ENCODE results near the gene HCN2. TPM values are rescaled to one million over a fixed set of nuclear protein-coding genes. Genes with fewer than 3 reads are reported as not detected.

The HCN2 gene
- total and polyA plus RNA-seq, 10 donors, result 0.09 to 1.1 (median 0.31) TPM; not detected in 2

DNA sequence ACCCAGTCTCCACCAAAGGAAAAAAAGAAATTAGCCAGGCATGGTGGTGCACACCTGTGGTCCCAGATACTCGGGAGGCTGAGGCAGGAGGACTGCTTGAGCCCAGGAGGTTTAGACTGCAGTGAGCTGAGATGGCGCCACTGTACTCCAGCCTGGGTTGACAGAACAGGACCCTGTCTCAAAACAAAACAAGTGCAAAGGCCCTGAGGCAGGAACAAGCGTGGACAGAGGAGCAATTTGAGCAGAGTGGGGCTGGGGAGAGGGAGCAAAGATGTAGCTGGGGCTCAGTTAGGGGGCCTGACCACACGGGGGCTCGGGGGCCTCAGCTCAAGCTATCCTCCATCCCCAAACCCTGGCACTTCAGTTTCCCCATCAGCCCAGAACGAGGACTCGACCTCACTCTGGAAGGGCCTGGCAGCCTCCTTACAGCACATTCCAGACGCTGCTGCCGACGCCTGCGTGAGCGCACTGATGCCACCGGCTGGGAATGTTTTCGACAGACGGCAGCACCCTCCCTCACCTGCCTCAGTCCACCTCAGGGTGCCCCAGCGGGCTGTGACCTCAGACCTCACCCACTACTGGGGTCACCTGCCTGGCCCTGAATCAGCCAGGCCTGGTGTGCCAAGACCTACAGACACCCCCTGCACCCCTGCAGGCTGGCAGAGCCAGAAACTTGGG lies 45.4 kb downstream of the HCN2 start:
- Histone ChIP-seq H3K4me1 (peaks cover 27 to 62% (median 49%) of the 10 kb centered on the region in 6 donors), H3K27me3 (replicated peaks in 1 of 7) (peaks cover 0 to 12% (median 0%) of the 10 kb centered on the region in 7 donors), H3K4me3 (no peak overlapping the region), H3K27ac (no peak overlapping the region), H3K36me3 (peaks cover 0 to 15% (median 0%) of the 10 kb centered on the region in 6 donors), H3K9me3 (no peaks in the 10 kb centered on the region)
- no peak for DNase-seq
- no peak for TF ChIP-seq POLR2AphosphoS5 (IDR thresholded peaks at IDR 0.05)
- TF ChIP-seq POLR2A (IDR thresholded peaks at IDR 0.05), result no peak
- no peak for TF ChIP-seq CTCF (IDR thresholded peaks at IDR 0.05 in 8 of 11, conservative IDR thresholded peaks at IDR 0.05 in 3 of 11)
- intact Hi-C loops (cut with DNase I; ENCODE audit: low total_unique reads), result no loop called here
- WGBS, 5 donors, result 84 to 92% (median 90%) methylated on average over 11 to 16 of the region's 16 CpGs

DNA sequence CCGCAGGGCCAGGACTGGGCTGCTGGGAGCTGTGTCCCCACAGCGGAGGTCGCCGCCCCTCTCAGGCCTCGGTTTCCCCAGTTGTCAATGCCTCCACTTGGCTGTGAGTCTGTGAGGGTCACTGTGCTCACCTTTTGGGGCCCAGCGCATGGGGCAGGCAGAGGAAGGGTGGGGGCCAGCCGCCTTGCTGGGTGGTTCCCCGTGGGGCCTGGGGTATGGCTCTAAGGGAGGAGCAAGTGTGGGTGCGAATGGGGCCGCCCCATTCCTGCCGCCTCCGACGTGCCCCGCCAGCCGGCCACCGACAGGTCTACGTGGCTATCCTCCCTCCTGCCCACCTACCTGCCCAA lies 49.2 kb downstream of the HCN2 start:
- H3K27me3 ChIP-seq (replicated peaks in 1 of 7), result peaks cover 0 to 14% (median 0%) of the 10 kb centered on the region in 7 donors
- H3K27ac ChIP-seq, result no peak overlapping the region
- peaks cover 14 to 40% (median 26%) of the 10 kb centered on the region in 6 donors for H3K4me1 ChIP-seq
- H3K4me3 ChIP-seq, result peak overlapping the region in 5 of 8 donors; percentile 41 to 72 (median 52)
- WGBS, 5 donors, result 60 to 77% (median 69%) methylated on average over 5 to 17 of the region's 17 CpGs
- intact Hi-C loops (cut with DNase I; ENCODE audit: low total_unique reads), result no loop called here
- H3K9me3 ChIP-seq, result no peaks in the 10 kb centered on the region
- DNase-seq, result no peak
- no peak for TF ChIP-seq CTCF (IDR thresholded peaks at IDR 0.05 in 8 of 11, conservative IDR thresholded peaks at IDR 0.05 in 3 of 11)
- TF ChIP-seq POLR2AphosphoS5 (IDR thresholded peaks at IDR 0.05), result no peak
- TF ChIP-seq POLR2A (IDR thresholded peaks at IDR 0.05), result no peak
- H3K36me3 ChIP-seq, result peaks cover 0 to 9% (median 0%) of the 10 kb centered on the region in 6 donors

DNA sequence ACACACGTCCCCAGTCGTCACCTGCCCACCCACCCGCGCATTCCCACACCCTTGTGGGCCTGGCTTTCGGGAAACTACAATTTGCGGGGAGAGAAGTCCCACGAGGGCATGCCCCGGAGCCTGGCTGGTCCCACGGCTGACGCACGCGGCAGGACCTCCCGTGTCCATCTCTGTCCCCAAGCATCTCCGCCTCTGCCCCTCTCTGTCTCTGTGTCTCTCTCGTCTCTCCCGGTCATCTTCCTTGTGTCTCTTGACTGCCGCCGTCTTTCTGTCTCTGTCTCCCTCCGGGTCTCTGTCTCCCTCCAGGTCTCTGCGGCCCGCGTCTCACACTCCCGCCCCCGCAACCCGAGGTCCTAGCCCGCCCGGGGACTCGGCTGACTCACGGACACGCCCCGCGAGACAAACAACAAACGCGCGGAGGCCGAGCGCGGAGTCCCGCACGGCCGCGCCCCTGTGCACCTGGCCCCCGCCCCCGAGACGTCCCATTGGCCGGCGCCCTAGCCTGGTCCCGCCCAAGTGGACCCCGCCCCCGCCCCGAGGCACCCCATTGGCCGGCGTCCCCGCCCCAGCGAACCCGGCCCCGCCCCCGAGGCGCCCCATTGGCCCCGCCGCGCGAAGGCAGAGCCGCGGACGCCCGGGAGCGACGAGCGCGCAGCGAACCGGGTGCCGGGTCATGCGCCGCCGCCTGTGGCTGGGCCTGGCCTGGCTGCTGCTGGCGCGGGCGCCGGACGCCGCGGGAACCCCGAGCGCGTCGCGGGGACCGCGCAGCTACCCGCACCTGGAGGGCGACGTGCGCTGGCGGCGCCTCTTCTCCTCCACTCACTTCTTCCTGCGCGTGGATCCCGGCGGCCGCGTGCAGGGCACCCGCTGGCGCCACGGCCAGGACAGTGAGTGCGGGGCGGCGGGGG lies 49.8 kb downstream of the HCN2 start, which contains the start of gene FGF22:
FGF22 (plus strand) TSS at position 627 of the 908 bp plus-strand sequence; CDS start at position 674, 47 bp downstream.
- H3K9me3 ChIP-seq, result no peaks in the 10 kb centered on the region
- peak in 2 of 3 donors; percentile 39 to 57 for TF ChIP-seq POLR2AphosphoS5 (IDR thresholded peaks at IDR 0.05)
- TF ChIP-seq POLR2A (IDR thresholded peaks at IDR 0.05), result no peak
- peaks cover 0 to 14% (median 0%) of the 10 kb centered on the region in 7 donors for H3K27me3 ChIP-seq (replicated peaks in 1 of 7)
- H3K27ac ChIP-seq, result peak within 1 kb of the TSS in 3 of 8 donors; percentile 19 to 34 (median 31)
- peak; percentile 96 for DNase-seq
- H3K36me3 ChIP-seq, result peaks cover 0 to 16% (median 2%) of the 10 kb centered on the region in 6 donors
- H3K4me1 ChIP-seq, result peaks cover 9 to 34% (median 19%) of the 10 kb centered on the region in 6 donors
- WGBS, 5 donors, result 3 to 18% (median 8%) methylated on average over 43 to 109 of the region's 109 CpGs
- H3K4me3 ChIP-seq, result peak within 1 kb of the TSS in 7 of 8 donors; percentile 12 to 72 (median 46)
- intact Hi-C loops (cut with DNase I; ENCODE audit: low total_unique reads), result no loop called here

DNA sequence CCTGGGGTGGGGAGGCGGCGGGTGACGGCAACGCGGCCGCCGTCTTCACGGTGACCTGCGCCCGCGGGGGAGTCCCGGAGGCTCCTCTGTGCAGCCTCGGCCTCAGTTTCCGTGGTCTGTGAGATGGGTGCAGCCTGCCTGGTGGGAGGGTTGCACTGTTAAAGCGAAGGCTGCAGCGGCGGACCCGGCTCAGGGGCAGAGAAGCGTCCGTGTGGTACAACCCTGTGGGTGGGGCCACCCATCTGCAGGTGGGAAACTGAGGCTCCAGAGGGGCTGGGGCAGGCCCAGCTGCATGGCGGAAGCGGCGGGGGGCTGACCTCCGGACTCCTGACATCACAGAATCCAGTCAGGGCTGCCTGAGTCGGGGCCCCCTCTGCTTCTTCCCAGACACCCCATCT lies 50.5 kb downstream of the HCN2 start:
- DNase-seq, result no peak
- Histone ChIP-seq H3K4me1 (peaks cover 9 to 29% (median 18%) of the 10 kb centered on the region in 6 donors), H3K4me3 (peak overlapping the region in 7 of 8 donors; percentile 12 to 72 (median 46)), H3K9me3 (no peaks in the 10 kb centered on the region), H3K27me3 (replicated peaks in 1 of 7) (peaks cover 0 to 14% (median 0%) of the 10 kb centered on the region in 7 donors), H3K36me3 (peaks cover 0 to 22% (median 7%) of the 10 kb centered on the region in 6 donors), H3K27ac (peak overlapping the region in 3 of 8 donors; percentile 16 to 32 (median 31))
- intact Hi-C loops (cut with DNase I; ENCODE audit: low total_unique reads), result no loop called here
- WGBS, 5 donors, result 38 to 67% (median 40%) methylated on average over 1 to 25 of the region's 25 CpGs
- TF ChIP-seq POLR2AphosphoS5 (IDR thresholded peaks at IDR 0.05), result no peak
- TF ChIP-seq POLR2A (IDR thresholded peaks at IDR 0.05), result no peak
- no peak for TF ChIP-seq CTCF (IDR thresholded peaks at IDR 0.05 in 8 of 11, conservative IDR thresholded peaks at IDR 0.05 in 3 of 11)
